ENCODE measurements around the gene SLX9.

The SLX9 gene

DNA sequence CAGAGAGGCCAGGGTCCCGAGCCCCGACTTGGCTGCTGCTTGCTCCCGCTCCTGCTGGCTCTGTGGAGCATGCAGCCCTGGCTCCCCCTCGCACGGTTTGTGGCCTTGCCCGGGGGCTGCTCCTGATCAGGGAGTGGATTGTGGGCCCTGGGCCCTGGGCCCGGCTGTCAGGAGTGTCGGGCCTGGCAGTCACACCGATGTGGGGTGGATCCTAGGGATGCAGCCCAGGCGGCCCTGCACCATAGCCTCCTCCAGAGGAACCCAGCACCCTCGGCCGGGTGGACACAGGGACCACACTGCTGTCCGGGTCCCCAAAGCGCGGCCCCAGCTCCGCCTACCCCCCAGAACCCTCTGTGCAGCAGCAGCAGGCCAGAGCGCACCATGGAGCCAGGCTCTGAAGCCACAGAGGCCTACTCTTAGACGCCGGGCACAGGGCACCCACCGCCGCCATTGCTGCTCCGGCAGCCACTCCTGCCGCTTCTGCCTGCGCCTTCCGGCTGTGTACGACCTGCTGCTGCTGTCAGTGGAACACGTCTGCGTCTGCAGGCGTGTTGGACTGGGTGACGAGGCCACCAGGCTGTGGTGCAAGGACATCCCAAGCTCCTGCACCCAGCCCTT lies 9.4 kb downstream of the SLX9 start:
- no peak for DNase-seq

- DNase-seq: peak; percentile 78
Measured at GRCh38 chr21:44949779-44950198, 10.0 kb downstream of the SLX9 start.

GRCh38 chr21:44950351-44950750 lies 10.5 kb downstream of the SLX9 start:
- no peak for DNase-seq

DNA sequence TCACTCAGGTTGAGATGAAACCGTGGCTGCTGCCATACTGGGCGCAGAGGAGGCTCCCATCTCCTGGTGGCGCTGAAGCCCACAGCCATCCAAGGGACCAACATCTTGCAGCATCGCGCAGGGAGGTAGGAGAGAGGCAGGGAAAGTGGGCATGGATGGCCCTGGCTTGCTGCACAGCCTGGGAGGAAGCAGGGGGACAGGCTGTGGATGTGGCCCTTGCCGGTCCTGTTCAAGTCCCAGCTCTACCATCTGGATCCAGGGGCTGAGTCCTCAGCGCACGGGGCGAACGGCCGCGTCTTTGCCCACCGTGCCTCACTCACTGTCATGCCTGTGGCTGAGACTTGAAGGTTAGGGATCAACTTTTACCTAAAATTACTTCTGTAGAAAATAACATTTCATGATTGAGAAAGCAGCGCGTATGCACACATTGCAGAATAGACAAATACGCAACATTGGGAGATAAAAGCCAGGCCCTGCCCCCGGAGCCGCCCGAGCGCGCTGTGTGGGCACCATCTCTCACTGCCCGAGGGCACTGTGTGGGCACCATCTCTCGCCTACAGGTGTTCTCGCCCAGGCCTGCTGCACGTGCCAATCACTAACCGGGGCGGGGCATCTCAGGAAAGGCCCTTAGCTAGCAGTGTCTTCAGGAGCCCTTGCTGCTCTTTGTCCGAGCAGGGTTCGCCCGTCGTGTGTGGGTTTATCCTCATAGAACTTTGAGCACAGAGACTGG lies 11.5 kb downstream of the SLX9 start:
- no peak for DNase-seq

DNA sequence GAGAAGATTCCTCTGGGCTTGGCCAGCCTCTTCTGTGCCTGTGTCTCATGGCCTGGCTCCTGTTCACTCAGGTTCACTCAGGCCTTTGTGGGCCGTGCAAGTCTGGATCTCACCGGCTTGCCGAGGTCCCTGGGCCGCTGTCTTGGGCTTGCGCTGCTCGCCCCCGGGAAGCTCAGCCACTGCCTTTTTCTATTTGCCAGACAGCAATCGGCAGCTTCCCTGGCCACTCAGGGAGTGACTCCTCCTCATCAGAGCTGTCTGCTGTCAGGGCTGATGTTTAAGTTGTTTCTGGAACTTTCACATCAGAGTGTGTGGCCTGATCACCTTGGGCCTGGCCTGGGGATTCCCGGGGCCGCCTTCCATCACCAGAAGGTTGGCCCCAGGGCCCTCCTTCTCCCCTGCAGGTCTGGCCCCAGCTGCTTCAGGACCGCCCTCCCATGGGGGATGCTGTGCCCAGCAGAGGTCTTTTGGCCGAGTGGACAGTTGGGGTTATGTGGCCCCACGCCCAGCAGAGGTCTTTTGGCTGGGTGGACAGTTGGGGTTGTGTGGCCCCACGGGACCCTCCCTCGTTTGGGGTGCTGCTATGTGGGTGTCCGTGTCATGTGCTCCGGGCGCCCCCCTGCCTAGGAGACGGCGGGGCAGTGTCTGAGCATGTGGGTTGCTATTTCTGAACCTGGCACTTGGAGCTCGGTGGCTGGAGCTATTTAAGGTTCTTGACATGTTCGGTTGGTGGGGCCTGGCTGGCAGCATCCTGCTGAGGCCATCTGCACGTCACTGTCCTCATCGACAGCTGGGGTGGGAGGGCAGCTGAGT lies 12.5 kb downstream of the SLX9 start:
- DNase-seq: no peak

DNA sequence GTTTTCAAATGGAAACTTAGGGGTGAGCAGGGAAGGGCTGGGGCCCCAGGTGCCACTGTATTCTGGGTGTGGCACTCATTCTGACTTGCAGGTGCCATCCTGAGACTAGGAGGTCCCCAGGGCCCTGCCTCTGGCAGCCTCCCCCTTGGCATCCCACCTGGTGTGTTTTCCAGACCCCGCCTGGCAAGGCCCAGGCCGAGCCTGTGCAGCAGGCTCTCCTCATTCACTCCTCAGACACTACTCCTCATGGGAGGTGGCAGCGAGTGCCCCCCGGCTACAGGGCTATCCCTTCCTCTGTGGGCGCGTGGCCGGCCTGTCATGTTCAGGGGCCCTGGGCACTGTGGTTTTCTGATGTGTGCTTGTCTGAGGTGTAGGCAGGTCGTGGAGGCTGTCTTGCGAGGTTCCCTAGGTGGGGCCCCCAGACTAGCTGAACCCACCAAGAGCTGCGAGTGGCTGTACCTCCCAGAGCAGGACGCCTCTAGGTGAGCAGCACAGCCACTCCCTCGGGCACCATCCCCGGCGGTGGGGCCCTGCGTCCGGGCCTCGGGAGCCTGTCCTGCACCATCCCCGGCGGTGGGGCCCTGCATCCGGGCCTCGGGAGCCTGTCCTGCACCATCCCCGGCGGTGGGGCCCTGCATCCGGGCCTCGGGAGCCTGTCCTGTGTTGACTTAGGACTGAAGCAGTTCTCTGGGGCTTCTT lies 13.2 kb downstream of the SLX9 start:
- no peak for DNase-seq

GRCh38 chr21:44953628-44954021 lies 13.8 kb downstream of the SLX9 start:
- no peak for DNase-seq

DNA sequence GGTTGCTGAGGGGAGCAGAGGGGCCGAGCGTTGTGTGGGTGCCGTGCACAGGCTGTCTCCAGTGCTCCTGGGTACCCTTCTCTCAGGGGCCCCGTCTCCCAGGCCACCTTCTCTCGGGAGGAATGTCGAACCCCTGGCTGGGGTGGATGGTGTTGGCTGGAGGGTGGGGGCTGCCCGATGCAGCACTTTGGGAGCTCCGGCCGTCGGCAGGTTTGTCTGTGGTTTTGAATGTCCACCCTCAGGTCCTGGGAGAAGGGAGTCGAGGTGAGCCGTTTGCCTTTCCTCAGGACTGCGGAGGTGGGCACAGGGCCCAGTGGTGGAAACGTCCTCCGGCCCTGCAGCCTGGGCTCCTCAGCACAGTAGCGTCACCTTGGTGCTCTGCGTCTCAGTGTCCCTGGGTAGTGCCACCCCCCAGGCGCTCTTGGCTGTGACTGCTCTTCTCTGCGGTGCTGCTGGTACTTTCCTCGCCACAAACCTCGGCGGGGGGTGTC lies 14.5 kb downstream of the SLX9 start:
- DNase-seq: no peak

DNA sequence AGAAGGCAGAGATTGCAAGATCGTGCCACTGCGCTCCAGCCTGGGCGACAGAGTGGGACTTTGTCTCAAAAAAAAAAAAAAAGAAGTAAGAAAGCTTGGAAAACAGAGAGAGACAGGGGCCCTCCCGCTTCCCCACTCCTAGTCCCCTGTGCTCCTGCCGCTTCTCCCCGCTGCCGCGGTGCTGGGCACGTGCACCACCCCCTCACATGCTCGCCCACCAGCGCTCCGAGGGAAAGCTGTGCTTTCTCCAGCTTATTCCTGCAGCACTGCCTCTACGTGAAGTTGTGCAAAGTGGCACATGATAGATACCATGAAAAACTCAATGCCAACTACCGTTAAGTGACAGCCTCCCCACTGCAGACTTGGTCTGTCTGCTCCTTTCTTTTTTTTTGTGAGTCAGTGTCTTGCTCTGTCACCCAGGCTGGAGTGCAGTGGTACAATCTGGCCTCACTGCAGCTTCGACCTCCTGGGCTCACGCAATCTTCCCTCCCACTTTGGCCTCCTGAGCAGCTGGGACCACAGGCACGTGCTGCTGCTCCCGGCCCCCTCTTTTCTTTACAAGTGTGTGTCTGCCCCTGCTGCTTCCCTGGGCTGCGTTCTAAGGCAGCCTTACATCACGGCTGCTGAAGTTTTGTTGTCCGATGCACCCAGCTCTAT lies 15.4 kb downstream of the SLX9 start:
- no peak for DNase-seq

DNA sequence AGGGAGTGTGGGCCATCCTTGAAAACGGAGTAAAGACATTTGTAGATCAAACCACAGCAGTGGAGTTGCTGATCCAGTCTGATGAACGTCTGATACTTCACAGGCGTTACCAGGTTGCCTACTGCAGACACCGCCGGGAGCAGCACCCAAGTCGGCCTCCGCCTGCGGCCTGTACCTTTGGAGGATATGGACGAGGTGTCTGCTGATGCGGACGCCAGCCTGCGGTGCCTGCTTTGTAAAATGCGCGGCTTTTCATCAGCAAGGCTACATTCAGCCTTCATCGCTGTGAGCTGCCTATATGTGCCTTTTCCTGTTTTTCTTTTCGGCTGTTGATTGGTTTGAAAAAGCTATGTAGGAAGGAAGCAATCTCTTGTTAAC lies 16.0 kb downstream of the SLX9 start:
- DNase-seq: no peak

DNA sequence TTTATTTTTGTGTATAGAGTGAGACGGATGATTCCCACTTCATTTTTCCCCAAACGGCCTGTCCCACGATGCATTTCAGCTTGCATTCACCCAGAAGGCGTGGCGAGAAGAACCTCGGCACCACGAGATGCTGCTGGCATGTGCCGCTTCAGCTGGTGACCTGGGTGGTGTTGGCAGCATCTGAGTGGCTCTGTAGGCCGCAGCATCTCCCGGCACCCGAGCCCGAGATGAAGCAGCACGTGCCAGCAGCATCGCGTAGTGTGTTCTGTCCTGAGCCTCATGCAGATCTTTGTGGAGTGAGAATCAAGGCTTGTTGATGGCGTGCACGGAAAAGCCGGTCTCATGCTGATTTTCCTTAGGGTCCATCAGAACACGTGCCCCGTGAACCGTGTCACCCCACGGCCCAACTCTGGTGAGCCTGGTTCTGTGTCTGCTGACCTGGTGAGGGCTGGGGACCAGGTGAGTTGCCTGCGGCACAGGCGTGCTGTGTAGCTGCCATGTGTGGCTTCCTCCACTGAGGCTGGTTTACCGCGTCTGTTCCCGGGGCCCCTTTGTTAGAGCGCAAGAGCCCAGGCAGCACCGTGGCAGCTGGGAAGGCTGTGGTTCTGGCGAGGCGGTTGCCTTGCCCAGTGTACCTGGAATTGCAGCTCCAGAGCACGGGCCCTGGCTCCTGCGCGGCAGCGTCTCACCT lies 16.7 kb downstream of the SLX9 start:
- DNase-seq: no peak

GRCh38 chr21:44957047-44957831 lies 17.4 kb downstream of the SLX9 start:
- no peak for DNase-seq

GRCh38 chr21:44957901-44958451 lies 18.1 kb downstream of the SLX9 start:
- DNase-seq: no peak

DNA sequence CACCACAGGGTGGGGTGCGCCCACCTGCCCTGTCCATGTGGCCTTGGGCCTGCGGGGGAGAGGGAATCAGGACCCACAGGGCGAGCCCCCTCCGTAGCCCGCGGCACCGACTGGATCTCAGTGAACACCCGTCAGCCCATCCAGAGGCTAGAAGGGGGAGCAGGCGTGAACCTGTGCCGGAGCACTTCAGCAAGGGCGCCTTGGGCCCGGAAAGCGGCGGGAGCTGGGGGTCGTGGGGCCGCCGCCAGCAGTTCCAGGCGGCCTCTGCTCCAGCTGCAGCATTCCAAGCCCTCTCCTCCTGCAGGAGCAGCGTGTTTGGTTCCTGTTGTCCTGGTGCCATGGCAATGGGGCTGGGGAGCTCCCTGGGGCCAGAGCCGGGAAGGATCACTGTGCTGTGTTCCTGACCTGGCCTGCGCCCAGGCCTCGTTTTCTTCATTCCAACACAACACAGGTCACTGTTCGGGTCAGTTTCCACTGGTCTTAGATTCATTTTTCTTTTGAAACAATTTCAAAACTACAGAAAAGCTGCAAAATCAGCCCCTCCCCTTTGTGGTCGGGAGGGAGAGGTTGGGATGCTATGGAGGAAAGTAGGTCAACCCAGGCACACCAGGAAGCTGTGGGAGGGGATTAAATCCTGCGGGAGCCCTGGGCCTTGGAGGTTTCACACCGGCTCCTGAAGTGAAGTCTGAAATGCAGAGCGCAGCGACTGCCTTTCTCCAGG lies 18.8 kb downstream of the SLX9 start:
- DNase-seq: no peak

DNA sequence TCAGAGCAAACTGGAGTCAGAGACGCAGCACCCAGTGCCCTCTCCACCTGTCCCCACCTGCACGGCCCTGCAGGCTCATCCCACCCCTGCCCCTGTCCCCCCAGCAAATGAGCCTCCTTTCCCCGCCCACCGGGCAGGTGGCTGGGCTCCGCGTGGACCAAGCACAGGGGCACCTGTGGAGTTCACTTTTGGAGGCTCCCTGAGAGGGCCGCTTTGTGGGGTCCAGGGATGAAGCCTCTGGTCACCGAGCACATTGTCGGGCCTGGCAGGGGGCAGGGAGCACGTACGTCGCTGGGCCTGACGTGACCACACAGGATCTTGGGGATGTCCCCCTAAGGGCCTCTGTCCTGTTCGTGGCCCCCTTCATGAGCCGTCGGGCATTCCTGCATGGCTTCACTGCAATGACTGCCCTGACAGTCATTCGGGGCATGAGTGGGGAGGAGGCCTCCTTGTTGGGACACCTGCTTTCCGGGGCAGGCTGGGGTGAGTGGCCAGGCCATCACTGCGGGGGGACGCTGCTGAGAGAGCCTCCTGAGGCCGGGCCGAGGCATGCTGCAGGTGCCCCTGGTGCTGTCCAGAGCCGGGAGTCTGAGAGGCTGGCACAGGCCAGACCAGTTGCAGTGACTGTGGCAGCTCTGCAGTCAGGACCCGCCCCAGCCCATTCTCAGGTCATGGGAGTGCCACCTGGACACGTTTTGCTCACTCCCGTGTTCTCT lies 19.7 kb downstream of the SLX9 start:
- no peak for DNase-seq

DNA sequence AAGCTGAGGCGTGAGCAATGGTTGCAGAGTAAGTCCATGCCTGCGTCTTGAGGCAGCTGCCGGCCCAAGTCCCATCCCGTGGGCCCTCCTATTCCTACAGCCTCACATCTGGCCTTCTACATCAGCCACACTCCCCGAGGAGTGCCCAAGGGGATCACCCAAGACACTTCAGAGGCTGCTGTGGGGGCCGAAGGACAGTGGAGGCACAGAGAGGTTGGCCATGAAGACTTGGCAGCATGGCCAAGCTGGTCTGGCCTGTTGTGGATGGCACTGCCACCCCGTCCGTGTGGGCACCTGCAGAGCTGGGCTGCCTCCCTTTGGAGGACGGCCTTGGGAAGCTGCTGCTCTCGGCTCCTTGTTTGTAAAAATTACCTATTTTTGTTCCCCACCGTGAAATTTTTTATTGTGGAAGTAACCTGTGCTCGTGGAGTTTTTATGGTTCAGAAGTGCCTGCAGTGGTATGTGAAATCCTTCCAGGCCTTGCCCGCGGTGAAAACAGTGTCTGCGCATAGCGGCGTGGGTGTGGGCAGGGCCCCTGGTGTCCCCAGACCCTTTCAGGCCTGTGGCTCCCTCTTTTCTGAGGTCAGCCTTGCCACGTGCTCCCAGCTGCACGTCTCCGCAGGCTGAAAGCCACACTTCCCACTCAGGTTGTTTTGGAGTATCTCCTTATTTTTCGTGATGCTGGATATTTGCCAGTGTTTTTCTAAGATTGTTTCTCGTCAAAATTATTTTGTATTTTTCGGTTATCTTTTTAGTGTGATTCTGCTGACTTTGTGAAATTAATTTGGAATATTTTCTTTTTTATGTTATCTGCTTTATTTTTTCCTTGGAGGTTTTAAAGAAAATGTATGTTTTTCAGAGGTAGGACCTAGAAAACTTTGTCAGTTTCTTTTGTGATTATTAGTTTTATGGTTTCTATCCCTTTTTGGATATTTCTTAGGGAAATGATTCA lies 20.6 kb downstream of the SLX9 start:
- DNase-seq: no peak

DNA sequence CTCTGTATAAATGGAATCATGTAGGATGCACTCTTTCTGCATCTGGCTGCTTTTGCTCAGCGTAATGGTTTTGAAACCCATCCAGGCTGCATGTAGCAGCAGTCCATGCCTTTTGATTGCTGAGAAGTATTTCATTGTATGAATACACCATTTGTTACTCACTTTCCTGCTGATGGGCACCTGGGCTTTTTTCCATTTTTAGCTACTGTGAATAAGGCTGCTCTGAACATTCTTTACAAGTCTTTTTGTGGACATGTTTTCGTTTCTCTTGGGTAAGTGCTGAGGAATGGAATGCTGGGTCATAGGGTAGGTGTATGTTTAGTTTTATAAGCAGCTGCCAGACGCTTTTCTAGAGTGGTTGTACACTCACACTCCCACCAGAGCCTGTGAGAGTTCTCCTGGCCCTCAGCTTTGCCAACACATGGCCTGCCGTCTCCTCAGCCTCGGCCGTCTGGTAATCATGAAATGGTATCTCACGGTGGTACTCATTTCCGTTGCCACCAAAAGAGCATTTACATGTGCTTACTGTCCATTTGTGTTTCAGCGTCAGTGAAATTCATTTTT lies 22.7 kb downstream of the SLX9 start:
- DNase-seq: no peak

- DNase-seq: no peak
Measured at GRCh38 chr21:44964381-44964780, 24.6 kb downstream of the SLX9 start.
